Endothelial cell of umbilical vein (primary cell): ENCODE measurements around the gene SLC45A1.

Source experiments
- CTCF ChIP-seq, 2 donors: IDR thresholded peaks; 1 replicate in 1 of 2; 2 replicates in 1 of 2; pipeline ENCODE4 v1.5.1; 2011; ENCODE audit warnings: low read length in 2 of 2, mild to moderate bottlenecking in 2 of 2, moderate library complexity in 2 of 2, control low read depth in 1 of 2, inconsistent platforms in 1 of 2, low read depth in 1 of 2; ENCODE audit not compliant: insufficient read depth in 1 of 2; ENCODE audit errors: extremely low read depth in 1 of 2
- POLR2A ChIP-seq: IDR thresholded peaks from 2 replicates; pipeline ENCODE4 v1.6.1; 2012; ENCODE audit warnings: low read depth, mild to moderate bottlenecking, control low read depth, low read length

GRCh38 chr1:8284127-8284526, 33.8 kb upstream of the SLC45A1 start:
- TF ChIP-seq CTCF (IDR thresholded peaks at IDR 0.05; ENCODE audit: extremely low read depth in 1 of 2, insufficient read depth in 1 of 2, low read depth in 1 of 2, low read length in 2 of 2) (no peak), POLR2A (no peak)
